Activated CD8-positive, alpha-beta memory T cell treated with anti-CD3 and anti-CD28 coated beads, Interleukin-2, amount 50 U/mL, for 48 hours (primary cell): ENCODE data around the gene CTU2.

Experiments
- DNase-seq: peaks from one replicate; pipeline ENCODE4 v3.0.0-alpha.2; 2020

CTU2 gene

DNA sequence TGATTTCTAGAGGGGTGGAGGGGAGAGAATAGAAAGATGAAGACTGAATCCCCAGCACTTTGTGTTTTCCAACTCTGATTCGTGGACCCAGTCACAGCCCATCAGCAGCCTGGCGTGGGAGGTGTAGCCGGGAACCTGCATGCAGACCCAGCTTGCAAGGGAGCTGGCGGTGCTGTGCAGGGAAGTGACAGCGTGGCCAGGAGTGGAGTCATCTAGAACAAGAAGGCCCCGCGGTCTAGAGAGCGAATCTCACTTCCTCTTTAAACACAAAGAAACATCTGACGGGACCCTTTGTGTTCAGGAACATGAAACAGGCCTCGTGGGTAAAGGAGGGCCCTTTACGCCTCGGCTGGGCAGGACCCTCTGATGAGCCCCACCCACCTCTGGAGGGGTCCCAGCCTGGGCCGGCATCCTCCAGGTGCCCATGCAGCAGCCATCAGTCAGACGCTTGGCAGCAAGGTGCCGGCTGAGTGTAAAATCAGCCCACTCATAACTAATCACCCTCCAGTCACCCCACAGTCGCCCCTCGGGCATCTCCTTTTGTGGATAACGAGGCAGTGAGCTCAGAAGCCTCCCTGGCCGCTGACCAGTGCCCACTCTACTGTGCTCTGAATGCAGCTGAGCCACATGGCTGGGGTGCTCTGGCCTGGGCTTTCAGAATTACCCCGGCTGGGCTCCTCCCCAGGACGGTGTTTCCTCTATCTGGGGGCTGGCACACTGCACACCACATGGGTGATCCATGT lies 24.4 kb upstream of the CTU2 start:
- DNase-seq: peak; percentile 85

- DNase-seq: no peak
Observed at GRCh38 chr16:88684569-88685155, 21.6 kb upstream of the CTU2 start.

DNA sequence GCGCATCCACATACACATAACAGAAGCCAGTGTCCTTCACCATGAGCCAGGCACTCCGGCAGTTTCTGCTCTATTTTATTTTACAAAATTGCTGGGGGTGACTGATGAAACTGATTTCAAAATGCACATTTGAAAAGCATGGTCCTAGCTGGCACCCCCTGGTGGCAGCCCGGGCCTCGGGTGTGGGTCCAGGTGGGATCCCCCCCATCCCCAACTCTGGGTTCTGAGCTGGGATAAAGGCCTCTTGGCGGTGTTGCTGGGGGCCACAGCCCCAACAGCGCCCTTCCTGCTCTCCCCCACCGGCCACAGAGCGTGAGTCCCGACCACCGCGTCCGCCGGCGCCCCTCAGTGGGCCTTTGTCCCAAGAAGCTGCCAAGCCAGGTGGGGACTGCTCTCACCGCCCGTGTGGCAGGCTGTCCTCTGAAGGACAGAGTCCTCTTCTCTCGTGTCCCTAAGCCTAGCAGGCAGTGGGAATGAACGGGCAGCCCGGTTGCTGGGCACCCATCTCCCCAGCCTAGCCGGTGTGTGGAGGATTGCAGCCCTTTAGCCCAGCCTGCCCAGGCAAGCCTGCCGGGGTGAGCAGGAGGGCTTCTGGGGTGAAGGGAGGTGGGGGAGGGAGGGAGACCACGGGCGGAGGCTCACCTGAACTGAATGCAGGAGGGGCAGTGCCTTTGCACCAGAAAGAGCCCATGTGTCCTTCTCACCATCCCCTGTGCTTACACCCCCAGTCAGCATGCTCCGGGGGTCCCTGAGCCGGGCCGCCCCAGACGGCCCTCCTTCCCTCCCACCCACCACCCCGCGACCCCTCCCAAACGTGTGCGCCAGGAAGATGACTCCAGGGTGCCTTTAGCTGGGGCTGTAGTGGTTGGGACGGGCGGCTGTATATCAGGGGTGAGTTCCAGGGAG lies 20.9 kb upstream of the CTU2 start:
- DNase-seq: peak; percentile 85

DNA sequence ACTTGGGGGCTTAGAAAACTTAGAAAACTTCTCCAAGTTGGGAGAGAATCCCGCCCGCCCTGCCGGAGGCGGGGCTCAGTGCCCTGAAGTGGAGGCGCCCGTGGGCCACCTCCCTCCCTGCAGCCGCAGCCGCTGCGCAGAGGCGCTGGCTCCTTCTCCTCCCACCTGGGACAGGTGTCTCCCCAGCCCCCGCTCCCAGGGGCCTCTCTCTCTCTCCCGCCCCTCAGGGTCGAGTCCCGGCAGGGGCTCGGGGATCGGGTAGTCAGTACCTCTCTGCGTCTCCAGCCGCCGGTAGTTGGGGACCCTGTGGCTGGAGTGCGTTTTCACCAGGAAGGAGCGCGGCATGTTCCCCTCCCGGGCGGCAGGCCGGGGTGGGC lies 20.3 kb upstream of the CTU2 start:
- DNase-seq: peak; percentile 74

- peak; percentile 95 for DNase-seq
Observed at GRCh38 chr16:88686439-88687253, 19.7 kb upstream of the CTU2 start, which contains the start of gene SNAI3. SNAI3 (minus strand) TSS chr16:88686507; CDS start chr16:88686406, 101 bp downstream.

DNA sequence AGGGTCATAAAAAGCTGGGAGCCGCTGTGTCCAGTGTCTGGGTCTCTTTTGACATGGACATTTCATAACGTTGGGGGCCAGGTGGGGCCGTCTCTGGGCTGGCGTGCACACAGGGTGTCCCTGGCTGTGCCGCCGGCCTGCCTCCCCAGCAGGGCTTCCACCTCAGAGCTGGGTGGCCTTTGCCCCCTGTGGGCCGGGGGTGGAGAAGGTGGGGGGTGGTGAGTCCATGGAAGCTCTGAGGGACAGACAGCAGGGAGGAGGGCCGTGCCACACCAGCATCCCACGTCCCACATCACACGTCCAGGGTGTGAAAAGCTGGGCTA lies 19.1 kb upstream of the CTU2 start:
- DNase-seq: no peak

DNA sequence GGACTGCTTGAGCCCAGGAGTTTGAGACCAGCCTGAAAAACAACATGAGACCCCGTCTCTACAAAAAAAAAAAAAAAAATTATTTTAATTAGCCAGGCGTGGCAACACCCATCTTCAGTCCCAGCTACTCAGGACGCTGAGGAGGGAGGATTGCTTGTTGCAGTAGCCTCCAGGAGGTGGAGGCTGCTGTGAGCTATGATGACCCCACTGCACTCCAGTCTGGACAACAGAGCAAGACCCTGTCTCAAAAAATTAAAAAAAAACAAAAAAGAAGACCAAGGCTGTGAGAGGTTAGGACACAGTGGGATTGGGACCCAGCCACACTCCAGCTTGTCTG lies 18.7 kb upstream of the CTU2 start:
- no peak for DNase-seq

DNA sequence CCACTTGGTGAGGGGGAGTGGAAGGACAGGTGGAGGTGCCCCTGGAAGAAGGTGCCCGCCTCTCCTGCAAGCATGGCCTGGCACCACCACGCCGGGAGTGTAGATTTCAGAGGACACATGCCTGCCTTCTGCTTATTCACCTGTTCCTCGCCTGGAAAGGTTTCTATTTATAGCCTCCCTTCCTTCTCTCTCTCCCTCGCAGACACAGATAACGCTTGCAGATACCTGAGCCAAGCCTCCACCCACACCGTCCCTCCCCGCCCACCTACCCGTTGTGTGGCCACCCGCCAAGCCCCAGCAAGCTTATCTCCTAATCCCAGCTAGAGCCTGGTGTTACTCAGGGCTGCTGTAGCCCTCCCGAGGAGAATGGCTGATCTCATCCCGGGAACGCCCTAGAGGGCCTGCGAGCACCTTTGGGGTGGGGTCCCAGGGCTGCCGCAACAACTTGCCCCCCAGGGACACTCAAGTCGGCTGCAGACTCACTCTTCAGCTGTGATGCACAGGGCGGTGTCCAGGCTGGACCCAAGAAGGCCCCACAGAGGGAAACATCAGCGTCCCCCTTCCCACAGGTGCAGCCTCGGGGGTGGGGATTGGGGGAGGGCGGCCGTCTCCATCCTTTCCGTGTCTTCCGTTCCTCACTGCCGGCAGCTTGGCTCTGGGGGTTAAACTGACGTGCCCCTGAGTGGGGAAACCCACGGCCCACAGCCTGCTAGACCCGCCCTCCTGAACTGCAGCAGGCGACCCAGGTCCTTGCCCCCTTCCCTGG lies 18.1 kb upstream of the CTU2 start:
- no peak for DNase-seq

DNA sequence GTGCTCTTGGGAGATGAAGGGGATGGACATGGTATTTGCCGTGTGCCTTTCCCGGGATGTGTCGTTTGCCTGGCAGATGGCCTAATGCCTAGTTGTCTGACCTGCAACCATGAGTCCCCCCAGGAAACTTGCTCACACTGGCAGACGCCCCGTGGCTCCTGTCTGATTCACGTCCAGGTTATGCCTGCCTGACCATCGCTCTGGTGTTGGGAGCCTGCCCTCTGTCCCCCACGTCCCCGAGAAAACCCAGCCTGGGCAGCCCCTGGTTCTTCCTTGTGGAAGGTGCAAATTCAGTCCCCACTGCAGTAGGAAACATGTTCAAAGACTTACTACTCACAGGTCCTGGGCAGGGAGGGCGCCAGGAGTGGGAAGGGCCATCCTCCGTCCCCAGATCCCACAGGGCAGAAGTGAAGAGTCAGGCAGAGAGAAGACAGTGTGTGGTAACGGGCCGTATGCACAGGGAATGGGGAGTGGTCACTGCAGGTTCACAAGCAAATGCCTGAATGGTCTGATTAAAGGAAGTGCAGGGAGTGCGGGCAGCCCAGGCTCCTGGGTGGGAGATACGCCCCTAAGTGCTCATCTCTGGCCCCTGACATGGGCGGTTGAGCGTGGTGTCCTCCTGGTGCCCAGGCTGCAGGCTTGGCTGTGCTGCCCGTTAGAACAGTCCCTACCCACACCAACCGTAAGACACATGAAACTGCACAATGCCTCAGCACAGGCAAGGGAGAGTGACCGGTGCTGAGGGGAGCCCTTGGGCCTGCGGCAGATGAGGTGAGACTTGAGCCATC lies 15.8 kb upstream of the CTU2 start:
- DNase-seq: no peak

DNA sequence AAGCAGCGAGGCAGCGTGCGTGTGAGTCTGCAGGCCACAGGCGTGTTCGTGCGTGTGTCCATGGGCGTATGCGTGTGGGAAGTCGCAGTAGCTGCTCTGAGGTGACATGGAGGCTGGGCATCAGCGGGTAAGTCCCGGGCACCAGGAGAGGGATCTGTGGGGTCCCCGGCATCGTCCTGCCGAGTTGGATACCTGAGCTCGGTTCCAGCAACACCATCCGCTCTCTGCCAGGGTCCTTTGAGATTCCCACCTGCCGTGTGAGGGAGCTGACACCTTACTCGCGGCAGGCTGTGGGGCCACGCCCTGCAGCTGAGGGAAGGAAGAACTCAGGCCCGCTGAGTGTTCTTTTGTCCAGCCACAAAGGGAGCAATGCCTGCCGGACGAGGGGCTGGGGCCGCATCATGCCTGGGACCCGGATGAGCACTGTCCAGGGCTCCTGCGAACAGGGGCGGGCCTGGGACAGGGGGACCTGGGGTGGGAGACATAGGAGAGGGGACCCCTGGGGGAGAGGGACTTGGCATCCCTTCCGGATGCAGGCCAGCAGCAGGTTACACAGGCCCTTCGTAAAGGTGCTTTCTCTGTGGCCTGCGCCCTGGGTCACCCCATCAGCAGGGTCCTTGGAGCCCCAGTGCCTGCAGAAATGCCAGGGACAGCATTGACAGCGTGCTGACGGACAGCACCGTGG lies 15.0 kb upstream of the CTU2 start:
- DNase-seq: no peak

DNA sequence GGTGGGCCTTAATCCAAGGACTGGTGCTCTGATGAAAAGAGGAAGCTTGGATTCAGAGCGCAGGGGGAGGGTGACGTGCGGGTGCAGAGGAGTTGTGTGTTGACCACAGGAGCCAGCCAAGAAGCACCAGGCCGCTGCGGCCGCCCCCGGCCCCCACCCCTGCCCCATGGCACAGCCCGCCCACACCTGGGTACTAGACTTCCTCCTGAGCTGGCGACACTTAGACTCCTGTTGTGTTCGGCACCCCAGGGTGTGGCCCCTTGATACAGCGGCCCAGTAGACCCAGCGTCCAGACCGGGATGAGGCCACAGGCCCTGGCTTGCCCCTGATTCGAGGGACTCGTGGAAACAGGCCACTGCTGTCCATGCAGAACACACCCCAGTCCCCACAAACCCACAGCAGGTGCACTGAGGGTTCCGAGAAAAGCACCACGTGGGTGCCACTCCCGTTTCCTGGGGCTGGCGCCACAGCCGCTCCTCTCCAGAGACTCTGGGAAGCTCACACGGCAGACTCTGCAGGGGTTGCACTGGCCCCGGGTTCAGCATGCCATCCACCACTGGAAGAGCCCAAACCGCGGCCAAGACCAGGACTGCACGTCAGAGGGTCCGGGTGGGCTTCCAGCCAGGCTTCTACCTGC lies 14.3 kb upstream of the CTU2 start:
- no peak for DNase-seq

GRCh38 chr16:88692861-88693260 lies 13.4 kb upstream of the CTU2 start:
- no peak for DNase-seq

DNA sequence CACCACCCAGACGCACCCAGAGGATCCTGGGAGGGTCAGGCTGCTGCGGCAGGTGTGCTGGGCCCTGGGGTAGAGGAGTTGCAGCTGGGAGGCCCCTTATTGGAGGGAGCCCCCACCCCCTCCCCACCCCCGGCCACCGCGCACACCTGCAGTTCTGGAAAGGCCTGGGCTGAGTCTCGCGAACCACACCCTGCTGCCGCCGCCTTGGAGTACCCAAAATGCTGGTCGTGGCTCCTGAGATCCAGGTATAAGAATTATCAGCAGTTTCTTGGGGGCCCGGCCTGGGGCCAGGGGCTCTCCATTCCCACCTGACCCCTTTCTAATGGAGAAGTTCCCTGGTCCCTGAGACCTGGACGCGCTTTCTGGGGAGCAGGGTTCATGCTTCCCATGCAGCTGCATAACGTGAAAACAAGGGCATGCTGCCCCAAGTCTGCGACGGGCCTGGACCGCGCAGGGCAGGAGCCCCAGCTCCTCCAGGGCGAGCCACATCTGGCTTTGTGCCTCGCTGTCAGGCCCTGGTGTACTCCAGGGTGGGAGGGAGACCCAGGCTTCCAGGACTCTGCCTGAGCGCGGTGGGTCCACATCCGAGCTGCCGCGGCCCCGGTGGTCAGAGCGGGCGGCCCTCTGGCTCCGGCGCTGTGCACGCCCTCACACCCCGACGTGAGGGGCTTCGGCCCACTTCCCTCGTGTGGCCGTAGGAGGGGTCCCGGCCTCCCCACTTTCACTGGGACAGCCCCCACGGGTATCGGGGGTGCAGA lies 12.7 kb upstream of the CTU2 start:
- DNase-seq: no peak

DNA sequence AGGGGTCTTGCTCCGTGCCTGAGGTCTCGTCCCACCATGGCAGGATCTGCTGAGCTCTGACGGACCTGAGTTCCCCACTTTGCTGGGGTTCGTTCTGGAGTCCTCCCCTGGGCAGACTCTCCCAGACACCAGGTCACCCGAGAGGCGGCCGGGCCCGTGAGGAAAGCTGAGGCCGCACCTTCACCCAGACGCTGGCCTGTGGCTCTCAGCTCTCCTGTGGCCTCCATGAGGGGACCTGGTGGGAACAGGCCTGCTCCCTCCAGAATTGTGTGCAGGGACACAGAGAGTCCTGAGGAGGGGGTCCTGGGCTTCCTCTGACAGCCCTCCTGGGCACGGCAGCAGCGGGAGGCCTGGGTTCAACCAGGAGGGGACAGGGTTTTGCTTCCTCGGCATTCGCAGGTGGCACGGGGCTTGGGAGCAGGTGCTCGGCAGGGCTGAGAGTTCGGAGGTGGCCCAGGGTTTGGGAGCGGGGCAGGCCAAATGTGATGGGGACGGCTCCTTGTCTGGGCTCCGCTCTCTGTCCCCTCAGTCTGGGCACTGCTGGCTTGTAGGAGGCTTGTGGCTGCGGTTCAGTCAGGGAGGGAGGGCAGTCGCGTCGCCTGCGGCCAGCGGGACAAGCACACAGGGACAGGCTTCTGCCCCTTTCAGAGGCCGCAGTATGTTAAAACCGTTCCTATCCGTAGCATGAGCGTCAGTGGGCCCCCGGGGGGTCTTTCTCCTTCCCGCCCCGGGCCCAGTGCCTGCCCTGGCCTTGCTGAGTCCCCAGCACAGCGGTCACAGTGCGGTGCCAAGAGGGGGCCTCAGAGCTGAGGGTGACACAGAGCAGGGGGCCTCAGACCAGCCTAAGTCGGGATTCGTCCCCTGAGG lies 11.8 kb upstream of the CTU2 start:
- DNase-seq: no peak

GRCh38 chr16:88695218-88695617 lies 11.1 kb upstream of the CTU2 start:
- no peak for DNase-seq

- DNase-seq: no peak
Observed at GRCh38 chr16:88695753-88696152, 10.6 kb upstream of the CTU2 start.

DNA sequence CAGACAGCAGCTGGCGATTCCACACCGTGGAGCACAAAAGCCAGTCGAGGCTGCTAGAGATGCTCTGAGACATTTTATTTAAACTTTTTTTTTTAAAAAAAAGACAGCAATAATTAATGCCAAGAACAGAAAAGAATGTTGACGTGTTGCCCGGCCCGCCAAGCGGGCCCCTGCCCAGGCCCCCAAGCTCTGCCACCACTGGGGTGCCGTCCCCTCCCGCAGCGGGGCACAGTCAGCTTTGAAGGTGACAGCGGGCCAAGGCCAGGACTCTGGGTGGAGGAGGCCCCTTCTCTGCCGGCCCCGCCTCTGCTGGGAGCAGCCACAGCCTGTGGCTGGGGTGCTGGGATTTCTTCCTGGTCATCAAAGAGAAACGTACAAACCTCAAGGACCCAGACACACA lies 9.9 kb upstream of the CTU2 start:
- no peak for DNase-seq

GRCh38 chr16:88697116-88697830 lies 9.0 kb upstream of the CTU2 start:
- DNase-seq: no peak
